Measurements from ENCODE around the gene ABCC3. TPM values are rescaled to one million over a fixed set of nuclear protein-coding genes. Genes with fewer than 3 reads are reported as not detected.

The ABCC3 gene
- total and polyA plus RNA-seq, 9 of the 15 experiments (the other 6 are each of a cell fraction or from before 2014, with no cell fraction given) = 0.03 to 1.6 (median 0.42) TPM; not detected in 5

DNA sequence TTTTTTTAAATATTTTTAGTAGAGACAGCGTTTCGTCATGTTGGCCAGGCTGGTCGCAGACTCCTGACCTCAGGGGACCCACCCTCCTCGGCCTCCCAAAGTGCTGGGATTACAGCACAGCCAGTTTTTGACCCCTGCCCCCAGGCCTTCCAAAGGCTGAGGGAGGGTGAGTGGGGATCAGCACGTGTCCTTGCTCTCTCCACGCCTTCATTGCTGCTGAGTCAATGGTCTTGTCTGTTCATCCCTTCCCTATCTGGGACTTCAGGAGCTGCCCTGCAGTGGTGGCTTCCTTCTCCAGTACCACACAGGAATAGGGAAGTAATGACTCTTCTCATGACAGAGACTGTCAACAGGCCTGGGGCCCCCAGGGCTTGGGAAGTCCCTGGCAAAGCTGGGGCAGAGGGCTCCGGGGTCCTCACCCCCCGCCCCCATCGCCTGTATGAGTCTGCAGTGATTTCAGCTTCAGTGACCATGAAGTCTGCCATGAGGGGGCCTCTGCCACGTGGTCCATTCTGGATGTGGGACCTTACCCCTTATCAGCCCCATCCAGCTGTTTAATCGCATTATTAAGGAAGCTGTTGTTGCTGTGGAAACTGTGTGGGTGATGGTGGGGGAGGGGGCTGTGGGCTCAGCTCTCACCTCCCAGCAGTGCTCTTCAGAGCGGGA lies 6.1 kb downstream of the ABCC3 start (continued):
- TF ChIP-seq FOSL1 (tag; conservative IDR thresholded peaks at IDR 0.05) (peak; percentile 81), SPI1 (IDR thresholded peaks at IDR 0.05; ENCODE audit: borderline replicate concordance, low read depth, low read length) (peak; percentile 35; the same call in 1 of the 2 replicates), SMARCE1 (IDR thresholded peaks at IDR 0.05) (peak; percentile 58; the same call in 1 of the 2 replicates), ZNF589 (CRISPR knock-in tag; IDR thresholded peaks at IDR 0.05; ENCODE audit: low read depth) (0 out of 2 replicates have a peak, but pooled peaks have one; percentile 18), ZBTB7A (IDR thresholded peaks at IDR 0.05; ENCODE audit: borderline replicate concordance, control insufficient read depth, low read depth, low read length) (0 out of 2 replicates have a peak, but pooled peaks have one; percentile 24), LEF1 (IDR thresholded peaks at IDR 0.05) (peak; percentile 44; the same call in 1 of the 2 replicates), ZNF12 (CRISPR knock-in tag; IDR thresholded peaks at IDR 0.05) (no peak), HSF4 (CRISPR knock-in tag; IDR thresholded peaks at IDR 0.05; ENCODE audit: borderline replicate concordance) (no peak), FOXM1 (IDR thresholded peaks at IDR 0.05; ENCODE audit: low read depth) (peak; percentile 34; the same call in 1 of the 2 replicates), FOXM1 (CRISPR knock-in tag; IDR thresholded peaks at IDR 0.05; ENCODE audit: low read depth) (no peak), ZNF24 (IDR thresholded peaks at IDR 0.05) (peak; percentile 47; the same call in 1 of the 2 replicates), TCF3 (CRISPR knock-in tag; IDR thresholded peaks at IDR 0.05) (peak; percentile 80)
- TF ChIP-seq, protein P1, sequence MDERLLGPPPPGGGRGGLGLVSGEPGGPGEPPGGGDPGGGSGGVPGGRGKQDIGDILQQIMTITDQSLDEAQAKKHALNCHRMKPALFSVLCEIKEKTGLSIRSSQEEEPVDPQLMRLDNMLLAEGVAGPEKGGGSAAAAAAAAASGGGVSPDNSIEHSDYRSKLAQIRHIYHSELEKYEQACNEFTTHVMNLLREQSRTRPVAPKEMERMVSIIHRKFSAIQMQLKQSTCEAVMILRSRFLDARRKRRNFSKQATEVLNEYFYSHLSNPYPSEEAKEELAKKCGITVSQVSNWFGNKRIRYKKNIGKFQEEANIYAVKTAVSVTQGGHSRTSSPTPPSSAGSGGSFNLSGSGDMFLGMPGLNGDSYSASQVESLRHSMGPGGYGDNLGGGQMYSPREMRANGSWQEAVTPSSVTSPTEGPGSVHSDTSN (CRISPR knock-in tag; IDR thresholded peaks at IDR 0.05; ENCODE audit: low read depth) = no peak
- TF ChIP-seq, protein P1 (tag; conservative IDR thresholded peaks at IDR 0.05; ENCODE audit: low read depth) = peak; percentile 44; the same call in 1 of the 2 replicates
- TF ChIP-seq, protein P2, sequence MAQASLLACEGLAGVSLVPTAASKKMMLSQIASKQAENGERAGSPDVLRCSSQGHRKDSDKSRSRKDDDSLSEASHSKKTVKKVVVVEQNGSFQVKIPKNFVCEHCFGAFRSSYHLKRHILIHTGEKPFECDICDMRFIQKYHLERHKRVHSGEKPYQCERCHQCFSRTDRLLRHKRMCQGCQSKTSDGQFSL (CRISPR knock-in tag; IDR thresholded peaks at IDR 0.05) = 0 out of 2 replicates have a peak, but pooled peaks have one; percentile 32
- TF ChIP-seq, protein P2 (tag; IDR thresholded peaks at IDR 0.05) = no peak
- TF ChIP-seq, protein P3, sequence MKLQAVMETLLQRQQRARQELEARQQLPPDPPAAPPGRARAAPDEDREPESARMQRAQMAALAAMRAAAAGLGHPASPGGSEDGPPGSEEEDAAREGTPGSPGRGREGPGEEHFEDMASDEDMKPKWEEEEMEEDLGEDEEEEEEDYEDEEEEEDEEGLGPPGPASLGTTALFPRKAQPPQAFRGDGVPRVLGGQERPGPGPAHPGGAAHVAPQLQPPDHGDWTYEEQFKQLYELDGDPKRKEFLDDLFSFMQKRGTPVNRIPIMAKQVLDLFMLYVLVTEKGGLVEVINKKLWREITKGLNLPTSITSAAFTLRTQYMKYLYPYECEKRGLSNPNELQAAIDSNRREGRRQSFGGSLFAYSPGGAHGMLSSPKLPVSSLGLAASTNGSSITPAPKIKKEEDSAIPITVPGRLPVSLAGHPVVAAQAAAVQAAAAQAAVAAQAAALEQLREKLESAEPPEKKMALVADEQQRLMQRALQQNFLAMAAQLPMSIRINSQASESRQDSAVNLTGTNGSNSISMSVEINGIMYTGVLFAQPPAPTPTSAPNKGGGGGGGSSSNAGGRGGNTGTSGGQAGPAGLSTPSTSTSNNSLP (IDR thresholded peaks at IDR 0.05; ENCODE audit: borderline replicate concordance, low read depth, low read length) = peak; percentile 64; the same call in 1 of the 2 replicates
- TF ChIP-seq, protein P4, sequence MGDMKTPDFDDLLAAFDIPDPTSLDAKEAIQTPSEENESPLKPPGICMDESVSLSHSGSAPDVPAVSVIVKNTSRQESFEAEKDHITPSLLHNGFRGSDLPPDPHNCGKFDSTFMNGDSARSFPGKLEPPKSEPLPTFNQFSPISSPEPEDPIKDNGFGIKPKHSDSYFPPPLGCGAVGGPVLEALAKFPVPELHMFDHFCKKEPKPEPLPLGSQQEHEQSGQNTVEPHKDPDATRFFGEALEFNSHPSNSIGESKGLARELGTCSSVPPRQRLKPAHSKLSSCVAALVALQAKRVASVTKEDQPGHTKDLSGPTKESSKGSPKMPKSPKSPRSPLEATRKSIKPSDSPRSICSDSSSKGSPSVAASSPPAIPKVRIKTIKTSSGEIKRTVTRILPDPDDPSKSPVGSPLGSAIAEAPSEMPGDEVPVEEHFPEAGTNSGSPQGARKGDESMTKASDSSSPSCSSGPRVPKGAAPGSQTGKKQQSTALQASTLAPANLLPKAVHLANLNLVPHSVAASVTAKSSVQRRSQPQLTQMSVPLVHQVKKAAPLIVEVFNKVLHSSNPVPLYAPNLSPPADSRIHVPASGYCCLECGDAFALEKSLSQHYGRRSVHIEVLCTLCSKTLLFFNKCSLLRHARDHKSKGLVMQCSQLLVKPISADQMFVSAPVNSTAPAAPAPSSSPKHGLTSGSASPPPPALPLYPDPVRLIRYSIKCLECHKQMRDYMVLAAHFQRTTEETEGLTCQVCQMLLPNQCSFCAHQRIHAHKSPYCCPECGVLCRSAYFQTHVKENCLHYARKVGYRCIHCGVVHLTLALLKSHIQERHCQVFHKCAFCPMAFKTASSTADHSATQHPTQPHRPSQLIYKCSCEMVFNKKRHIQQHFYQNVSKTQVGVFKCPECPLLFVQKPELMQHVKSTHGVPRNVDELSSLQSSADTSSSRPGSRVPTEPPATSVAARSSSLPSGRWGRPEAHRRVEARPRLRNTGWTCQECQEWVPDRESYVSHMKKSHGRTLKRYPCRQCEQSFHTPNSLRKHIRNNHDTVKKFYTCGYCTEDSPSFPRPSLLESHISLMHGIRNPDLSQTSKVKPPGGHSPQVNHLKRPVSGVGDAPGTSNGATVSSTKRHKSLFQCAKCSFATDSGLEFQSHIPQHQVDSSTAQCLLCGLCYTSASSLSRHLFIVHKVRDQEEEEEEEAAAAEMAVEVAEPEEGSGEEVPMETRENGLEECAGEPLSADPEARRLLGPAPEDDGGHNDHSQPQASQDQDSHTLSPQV (IDR thresholded peaks at IDR 0.05) = peak; percentile 28; the same call in 1 of the 2 replicates
